Stimulated activated CD8-positive, alpha-beta memory T cell treated with anti-CD3 and anti-CD28 coated beads, Interleukin-12 subunit alpha, Interleukin-12 subunit beta, amount 100 ng/mL, for 24 hours (primary cell): ENCODE data around the gene PRR5L.
A peak's percentile ranks its signal among the peaks of the same experiment; 100 is the strongest.
"Not testable (repeated sequence)": the region's sequence is repeated elsewhere in the genome, so short reads cannot be mapped to it uniquely, and the experiment has no call there.

ENCODE experiments used
- DNase-seq: peaks from one replicate; pipeline ENCODE4 v3.0.0-alpha.2; 2020; ENCODE audit errors: extremely low read depth

The PRR5L gene

DNA sequence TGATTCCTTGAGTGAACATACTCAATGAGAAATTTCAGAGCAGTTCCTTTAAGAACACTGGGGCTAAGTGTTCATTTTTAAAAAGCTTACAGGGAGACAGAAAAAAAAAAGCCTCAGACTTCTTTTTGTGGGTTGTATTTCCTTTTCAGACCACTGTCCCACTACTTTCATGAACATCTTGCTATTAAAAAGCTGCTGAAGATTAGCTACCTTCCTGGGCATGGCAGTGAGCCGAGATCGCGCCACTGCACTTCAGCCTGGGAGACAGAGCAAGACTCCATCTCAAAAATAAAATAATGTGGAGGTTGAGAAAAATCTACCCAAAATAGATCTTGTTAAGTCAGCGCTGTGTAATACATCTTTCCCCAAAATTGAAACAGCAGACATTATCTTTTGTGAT lies 203.2 kb downstream of the PRR5L start:
- DNase-seq = no peak

DNA sequence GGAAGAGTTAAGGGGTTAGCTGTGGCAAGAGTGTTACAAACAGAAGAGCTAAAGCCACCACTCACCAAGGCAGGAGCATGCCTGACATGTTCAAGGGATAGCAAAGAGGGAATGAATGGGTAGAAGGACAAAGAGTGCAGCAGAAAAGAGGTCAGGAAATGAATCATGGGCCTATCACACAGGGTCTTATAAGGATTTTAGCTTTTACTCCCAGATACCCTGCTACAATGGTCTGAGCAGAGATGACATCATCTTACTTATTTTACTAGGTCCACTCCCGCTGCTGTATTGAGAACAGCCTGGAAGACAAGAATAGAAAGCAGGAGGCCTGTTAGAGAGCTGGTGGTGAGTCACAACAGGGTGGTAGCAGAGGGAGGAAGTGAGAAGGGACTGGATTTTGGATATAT lies 204.2 kb downstream of the PRR5L start:
- no peak for DNase-seq

DNA sequence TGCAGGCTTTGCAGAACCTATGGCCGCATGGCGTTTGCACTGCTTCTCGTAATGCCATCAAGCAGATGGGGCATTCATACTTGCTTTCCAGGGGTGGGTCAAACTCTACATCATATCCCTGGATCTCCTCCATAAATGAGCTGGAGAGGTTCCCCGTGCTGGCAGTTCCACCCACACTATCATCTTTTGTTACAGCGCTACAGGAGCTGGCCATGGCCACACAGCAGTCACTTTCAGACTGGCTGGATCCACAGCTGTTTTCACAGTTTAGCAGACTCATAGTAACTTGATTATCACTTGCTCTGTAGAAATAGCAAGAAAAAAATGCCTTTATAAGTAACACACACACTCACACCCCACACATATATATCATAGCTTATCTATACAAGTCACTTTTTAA lies 205.1 kb downstream of the PRR5L start:
- no peak for DNase-seq

DNA sequence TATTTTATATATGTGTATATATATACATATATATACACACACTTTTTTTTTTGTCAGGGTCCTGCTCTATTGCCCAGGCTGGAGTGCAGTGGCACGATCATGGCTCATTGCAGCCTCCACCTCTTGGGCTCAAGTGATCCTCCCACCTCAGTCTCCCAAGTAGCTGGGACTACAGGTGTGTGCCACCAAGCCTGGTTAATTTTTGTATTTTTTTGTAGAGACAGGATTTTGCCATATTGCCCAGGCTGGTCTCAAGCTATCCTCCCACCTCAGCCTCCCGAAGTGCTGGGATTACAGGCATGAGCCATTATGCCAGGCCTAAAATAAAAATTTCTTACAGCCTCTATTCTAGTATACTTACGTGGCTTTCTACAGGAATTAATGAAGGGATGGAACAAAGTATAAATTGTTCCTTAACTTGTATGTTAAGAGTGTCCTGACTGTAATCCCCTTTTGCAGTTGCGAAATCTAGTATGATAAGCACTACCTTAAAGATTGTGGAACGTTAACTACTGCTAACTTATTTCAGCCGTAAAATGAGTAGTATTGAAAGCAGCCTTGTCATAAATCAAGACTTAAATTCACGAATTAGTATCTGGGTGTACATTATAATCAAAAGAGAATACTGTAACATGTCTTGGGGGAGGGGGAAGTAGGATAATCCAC lies 211.9 kb downstream of the PRR5L start:
- no peak for DNase-seq

DNA sequence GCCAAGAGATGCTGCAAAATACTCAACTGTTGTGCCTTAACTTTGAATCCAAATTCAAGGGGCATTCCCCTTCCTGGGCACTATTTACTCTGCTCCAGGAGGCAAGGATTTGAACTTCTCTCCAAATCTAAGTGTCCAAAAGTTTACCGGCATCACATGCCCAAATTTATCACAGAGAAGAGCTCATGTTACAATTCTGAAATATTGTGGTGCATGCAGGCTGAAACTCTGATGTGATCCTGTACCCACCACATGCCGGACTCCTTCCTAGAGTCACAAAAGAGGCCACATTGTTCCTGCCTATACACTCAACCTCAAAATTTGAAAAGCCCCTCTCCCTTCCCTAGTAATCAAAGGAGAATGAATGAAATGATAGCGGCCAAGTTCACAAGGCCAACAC lies 212.7 kb downstream of the PRR5L start:
- DNase-seq = no peak

DNA sequence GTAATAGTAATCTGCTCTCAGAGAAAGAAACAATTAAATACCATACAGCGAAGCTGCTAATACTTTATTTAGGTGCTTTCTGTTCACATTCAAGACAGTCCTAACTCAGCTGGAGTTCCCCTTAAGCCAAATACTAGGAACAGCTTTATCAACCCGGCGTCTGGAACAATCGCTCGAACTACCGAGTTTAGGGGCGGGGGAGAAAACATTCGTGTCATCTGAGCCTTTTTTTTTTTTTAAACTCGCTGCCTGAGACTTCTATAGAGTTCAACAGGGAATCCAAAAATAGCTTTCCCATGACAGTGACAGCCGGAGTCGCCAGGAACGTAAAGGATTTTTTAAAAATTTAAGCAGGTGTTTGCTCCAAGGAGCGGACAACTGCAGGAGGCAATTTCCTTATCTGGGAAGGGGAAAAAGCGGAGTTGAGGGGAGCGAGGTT lies 213.1 kb downstream of the PRR5L start:
- no peak for DNase-seq

DNA sequence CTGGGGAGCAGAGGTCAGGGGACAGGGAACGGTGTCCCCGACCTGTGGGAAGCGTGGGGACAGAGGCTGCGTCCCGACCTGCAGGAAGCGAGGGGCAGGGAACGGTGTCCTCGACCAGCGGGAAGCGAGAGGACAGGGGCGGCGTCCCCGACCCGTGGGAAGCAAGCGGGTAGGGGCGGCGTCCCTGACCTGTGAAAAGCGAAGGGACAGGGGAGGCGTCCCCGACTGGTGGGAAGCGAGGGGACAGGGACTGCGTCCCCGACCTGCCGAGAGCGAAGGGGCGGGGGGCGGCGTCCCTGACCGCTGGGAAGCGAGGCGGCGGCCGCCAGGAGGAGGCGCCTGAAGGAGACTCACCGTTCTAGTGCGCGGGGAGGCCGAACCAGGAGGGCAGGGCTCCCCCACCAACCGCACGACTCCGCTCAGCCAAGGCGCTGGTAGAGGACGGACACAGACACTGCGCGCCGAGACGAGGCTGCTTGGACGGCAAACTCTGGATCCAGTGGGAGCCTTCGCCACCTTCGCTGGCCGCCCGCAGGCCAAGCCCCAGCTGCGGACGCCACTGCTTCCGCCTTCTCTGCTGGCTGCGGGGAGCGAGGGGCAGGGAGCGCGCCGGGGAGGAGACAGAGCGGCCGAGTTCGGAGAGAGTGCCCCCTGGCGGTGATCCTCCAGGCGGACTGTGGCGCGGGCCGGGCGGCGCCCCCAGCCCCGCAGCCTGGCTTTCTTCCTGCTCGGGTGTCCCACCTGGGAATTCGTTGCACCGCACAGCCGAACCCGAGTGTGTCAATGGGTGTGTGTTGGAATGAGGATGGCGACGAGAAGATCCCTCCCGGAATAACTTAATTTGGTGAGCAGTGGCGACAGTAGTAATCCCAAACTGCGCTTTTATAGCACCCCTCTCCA lies 213.9 kb downstream of the PRR5L start, which contains the start of gene TRAF6:
TRAF6 (minus strand) TSS at position 579 of the 900 bp plus-strand sequence. CDS start 8,757 bp downstream, outside the sequence.
- DNase-seq = peak; percentile 82

DNA sequence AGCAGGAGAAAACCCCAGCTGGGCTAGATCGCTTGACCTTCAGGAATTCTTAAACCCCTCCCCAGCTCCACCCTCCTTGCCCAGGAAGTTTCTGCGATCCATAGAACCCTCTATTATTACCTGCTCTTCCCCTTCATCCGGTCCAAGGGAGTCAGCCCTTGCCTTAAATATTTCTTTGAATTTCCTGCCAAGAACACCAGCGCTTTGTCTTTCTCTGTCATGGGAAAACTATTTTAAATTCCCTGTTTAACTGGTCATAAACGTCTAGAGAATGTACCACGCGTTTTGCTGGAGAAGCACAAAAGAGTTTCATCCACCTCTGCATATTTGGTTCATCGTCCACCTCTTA lies 214.5 kb downstream of the PRR5L start:
- DNase-seq = no peak

DNA sequence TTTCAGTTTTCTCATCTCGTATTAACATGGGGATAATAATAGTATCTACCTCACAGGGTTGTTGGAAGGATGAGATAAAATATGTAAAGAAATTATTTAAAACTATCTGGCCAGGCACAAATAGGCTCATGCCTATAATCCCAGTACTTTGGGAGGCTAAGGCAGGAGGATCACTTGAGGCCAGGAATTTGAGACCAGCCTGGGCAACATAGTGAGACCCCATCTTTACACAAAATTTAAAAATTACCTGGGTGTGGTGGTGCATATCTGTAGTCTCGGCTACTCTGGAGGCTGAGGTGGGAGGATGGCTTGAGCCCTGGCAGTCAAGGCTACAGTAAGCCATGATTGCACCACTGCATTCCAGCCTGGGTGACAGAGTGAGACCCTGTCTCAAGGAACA lies 215.0 kb downstream of the PRR5L start:
- not testable (repeated sequence) for DNase-seq

DNA sequence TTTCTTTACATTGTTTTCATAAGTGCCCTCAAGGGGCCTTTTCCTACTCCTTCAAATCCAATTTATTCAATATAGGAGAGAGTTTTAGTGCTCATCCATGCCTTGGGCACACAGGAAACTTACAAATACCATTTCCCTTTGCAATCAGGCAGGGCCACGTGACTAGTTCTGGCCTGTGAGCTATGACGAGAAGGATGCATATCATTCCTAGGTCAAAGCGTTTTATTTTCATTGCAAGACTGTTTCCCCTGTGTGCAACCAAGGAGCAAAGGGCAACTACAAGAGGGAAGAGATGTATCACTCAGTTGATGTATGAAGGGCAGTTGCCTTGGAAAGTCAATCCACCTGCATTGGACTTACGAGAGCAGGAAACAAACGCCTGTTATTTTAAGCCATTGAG lies 215.9 kb downstream of the PRR5L start:
- no peak for DNase-seq

DNA sequence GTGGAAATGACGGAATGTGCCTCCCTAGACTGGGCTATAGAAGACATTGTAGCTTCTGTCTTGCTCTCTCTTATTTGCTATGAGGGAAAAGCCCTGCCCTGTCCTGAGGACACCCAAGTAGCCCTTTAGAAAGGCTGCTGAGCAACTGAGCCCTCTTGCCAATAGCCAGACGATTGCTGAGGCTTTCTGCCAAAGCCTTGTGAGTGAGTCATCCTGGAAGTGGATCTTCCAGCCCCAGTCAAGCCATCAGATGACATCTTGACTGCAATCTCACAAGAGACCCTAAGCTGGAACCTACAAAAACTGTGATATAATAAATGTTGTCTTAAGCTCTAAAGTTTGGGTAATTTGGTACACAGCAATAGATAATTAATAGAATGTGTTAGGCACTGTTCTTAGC lies 217.9 kb downstream of the PRR5L start:
- DNase-seq = no peak
